Measurements from ENCODE around the gene ATP8B3.

DNA sequence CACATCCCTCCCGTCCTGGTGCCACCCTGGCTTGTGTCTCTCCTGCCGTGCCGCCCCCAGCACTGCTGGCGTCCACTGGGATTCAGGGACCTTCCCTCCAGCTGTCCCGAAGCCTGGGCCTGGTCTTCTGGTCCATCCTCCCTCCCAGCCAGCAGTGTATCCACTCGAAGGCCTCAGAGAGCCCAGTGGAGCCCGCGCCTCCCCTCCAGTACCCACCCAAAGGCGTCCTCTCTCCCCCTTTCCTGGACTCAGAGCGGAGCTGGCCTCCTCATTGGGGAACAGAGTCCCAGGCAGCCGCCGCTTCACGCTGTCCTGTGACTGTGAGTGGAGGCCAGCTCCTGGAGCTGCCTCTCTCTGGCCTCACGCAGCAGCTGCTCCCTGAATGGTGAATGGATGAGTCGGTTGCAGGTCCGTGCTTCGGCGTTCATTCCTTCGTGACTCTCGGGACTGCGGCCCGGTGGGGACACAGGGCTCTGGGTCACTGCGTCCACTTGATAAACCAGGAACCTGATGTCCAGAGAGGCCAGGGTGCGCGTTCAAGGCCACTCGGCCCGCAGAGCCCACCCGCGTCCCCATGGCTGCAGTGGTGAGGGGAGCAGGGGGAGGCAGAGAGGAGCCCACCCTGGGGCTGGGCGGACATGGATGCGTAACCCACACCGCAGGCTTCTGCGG is 46.7 kb downstream of the ATP8B3 start:
- TF ChIP-seq, protein P1, sequence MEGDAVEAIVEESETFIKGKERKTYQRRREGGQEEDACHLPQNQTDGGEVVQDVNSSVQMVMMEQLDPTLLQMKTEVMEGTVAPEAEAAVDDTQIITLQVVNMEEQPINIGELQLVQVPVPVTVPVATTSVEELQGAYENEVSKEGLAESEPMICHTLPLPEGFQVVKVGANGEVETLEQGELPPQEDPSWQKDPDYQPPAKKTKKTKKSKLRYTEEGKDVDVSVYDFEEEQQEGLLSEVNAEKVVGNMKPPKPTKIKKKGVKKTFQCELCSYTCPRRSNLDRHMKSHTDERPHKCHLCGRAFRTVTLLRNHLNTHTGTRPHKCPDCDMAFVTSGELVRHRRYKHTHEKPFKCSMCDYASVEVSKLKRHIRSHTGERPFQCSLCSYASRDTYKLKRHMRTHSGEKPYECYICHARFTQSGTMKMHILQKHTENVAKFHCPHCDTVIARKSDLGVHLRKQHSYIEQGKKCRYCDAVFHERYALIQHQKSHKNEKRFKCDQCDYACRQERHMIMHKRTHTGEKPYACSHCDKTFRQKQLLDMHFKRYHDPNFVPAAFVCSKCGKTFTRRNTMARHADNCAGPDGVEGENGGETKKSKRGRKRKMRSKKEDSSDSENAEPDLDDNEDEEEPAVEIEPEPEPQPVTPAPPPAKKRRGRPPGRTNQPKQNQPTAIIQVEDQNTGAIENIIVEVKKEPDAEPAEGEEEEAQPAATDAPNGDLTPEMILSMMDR (IDR thresholded peaks at IDR 0.05 in 4 of 5, conservative IDR thresholded peaks at IDR 0.05 in 1 of 5), result no peak
- TF ChIP-seq POLR2A (IDR thresholded peaks at IDR 0.05), result no peak
